OCI-LY3 (cell line): ENCODE results near the gene DISP2.

ENCODE experiments used
- EZH2phosphoT487 ChIP-seq: fragments of 200-600 bp; shearing (Covaris generic); IDR thresholded peaks from 2 replicates; pipeline ENCODE4 v1.6.1; 2018; ENCODE audit warnings: antibody characterized with exemption, mixed run types, low read depth
- TF ChIP-seq, protein P1 (sequence below): fragments of 200-600, 300-600 bp; sonication (generic); IDR thresholded peaks from 2 replicates; pipeline ENCODE4 v1.5.1; 2014; ENCODE audit warnings: antibody characterized with exemption, low read length, low read depth

- TF ChIP-seq, protein P1, sequence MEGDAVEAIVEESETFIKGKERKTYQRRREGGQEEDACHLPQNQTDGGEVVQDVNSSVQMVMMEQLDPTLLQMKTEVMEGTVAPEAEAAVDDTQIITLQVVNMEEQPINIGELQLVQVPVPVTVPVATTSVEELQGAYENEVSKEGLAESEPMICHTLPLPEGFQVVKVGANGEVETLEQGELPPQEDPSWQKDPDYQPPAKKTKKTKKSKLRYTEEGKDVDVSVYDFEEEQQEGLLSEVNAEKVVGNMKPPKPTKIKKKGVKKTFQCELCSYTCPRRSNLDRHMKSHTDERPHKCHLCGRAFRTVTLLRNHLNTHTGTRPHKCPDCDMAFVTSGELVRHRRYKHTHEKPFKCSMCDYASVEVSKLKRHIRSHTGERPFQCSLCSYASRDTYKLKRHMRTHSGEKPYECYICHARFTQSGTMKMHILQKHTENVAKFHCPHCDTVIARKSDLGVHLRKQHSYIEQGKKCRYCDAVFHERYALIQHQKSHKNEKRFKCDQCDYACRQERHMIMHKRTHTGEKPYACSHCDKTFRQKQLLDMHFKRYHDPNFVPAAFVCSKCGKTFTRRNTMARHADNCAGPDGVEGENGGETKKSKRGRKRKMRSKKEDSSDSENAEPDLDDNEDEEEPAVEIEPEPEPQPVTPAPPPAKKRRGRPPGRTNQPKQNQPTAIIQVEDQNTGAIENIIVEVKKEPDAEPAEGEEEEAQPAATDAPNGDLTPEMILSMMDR: no peak
- no peak for TF ChIP-seq EZH2phosphoT487
Measured at GRCh38 chr15:40346579-40347558, 11.2 kb upstream of the DISP2 start.
